ENCODE data around the gene LYSMD3.

GRCh38 chr5:90549223-90549622 is 19.8 kb upstream of the LYSMD3 start:
- TF ChIP-seq CTCF (conservative IDR thresholded peaks at IDR 0.05; ENCODE audit: low read depth, low read length) (no peak), EZH2 (IDR thresholded peaks at IDR 0.05; ENCODE audit: borderline replicate concordance, low read depth, low read length, poor library complexity, severe bottlenecking) (no peak)
